HepG2 (cell line): Measurements from ENCODE around the gene SFI1. TPM values are rescaled to one million over a fixed set of nuclear protein-coding genes. Genes with fewer than 3 reads are reported as not detected.
A peak's percentile ranks its signal among the peaks of the same experiment; 100 is the strongest.

Experiments used
- ATAC-seq: fragments of 200-7000 bp; cut with Tn5 transposase; 3 replicates; pipeline ENCODE4 v1.9.1; 2020; ENCODE audit warnings: mild to moderate bottlenecking, moderate library complexity
- BruUV-seq: library from RNA; stranded (reverse); fragments of 400-500 nt; replicated peaks from 2 replicates; lab custom pipeline; 2021; lab: Mats Ljungman, UMichigan
- CTCF ChIA-PET: fragments of 300-600 bp; formaldehyde crosslinking; extraction: SDS; loops from one replicate; lab custom pipeline; 2021; ENCODE audit warnings: low total read pairs, inconsistent platforms, low intra/inter-chr PET ratio; lab: Yijun Ruan, JAX
- POLR2A ChIA-PET: fragments of 350-600 bp; sonication (Branson Sonifier 250); formaldehyde crosslinking; loops from one replicate; lab custom pipeline; 2020; ENCODE audit warnings: antibody characterized with exemption, inconsistent platforms; lab: Yijun Ruan, JAX
- DNase-seq: peaks from one replicate; pipeline ENCODE4 v3.0.0-alpha.2; 2015; ENCODE audit warnings: low spot score
- FAIRE-seq: peaks from 3 replicates; lab custom pipeline; 2011; peaks lifted over from hg19 to GRCh38; lab: Jason Lieb, UNC
- H2AFZ ChIP-seq: one replicate; pipeline ENCODE4 v1.6.1; 2011; ENCODE audit warnings: low read length, inconsistent platforms
- H3K27ac ChIP-seq: fragments of 300-600 bp; 3 replicates; pipeline ENCODE4 v1.8.0; 2011; ENCODE audit warnings: mixed run types, mild to moderate bottlenecking, mixed read lengths, low read length, inconsistent platforms; ENCODE audit not compliant: insufficient read depth; ENCODE audit errors: extremely low read length
- H3K27me3 ChIP-seq, 2 experiments: fragments of 200-600 bp in 1 of 2; 2 replicates in 1 of 2; 3 replicates in 1 of 2; pipeline versions ENCODE4 v1.6.0 to v1.8.0; 2011; ENCODE audit warnings: low read length in 2 of 2, mild to moderate bottlenecking in 2 of 2, moderate library complexity in 2 of 2, inconsistent platforms in 1 of 2; ENCODE audit not compliant: insufficient read depth in 2 of 2, control insufficient read depth in 1 of 2
- H3K36me3 ChIP-seq, 2 experiments: fragments of 200-600 bp in 1 of 2; replicated peaks in 1 of 2; 2 replicates in 1 of 2; 3 replicates in 1 of 2; pipeline versions ENCODE4 v1.5.1 to v1.8.0; 2011; ENCODE audit warnings: low read length in 2 of 2, inconsistent platforms in 1 of 2; ENCODE audit not compliant: insufficient read depth in 2 of 2, control insufficient read depth in 1 of 2
- H3K4me1 ChIP-seq: 2 replicates; pipeline ENCODE4 v1.5.1; 2012; ENCODE audit warnings: low read length, inconsistent platforms; ENCODE audit not compliant: insufficient read depth
- H3K4me2 ChIP-seq: 2 replicates; pipeline ENCODE4 v1.6.0; 2011; ENCODE audit warnings: low read depth, low read length, inconsistent platforms
- H3K4me3 ChIP-seq, 3 experiments: fragments of 200-600 bp in 1 of 3; sonication (generic), shearing (Covaris generic) in 1 of 3; replicated peaks in 1 of 3; 2 replicates each; pipeline ENCODE4 v1.5.1; 2011 to 2016; ENCODE audit warnings: low read length in 3 of 3, inconsistent platforms in 2 of 3, low read depth in 2 of 3, mild to moderate bottlenecking in 2 of 3, control low read depth in 1 of 3, mixed read lengths in 1 of 3; ENCODE audit not compliant: insufficient read depth in 1 of 3
- H3K79me2 ChIP-seq: one replicate; pipeline ENCODE4 v1.6.1; 2011; ENCODE audit warnings: low read length, inconsistent platforms; ENCODE audit not compliant: insufficient read depth
- H3K9ac ChIP-seq: 2 replicates; pipeline ENCODE4 v1.6.0; 2011; ENCODE audit warnings: mild to moderate bottlenecking, low read depth, low read length, inconsistent platforms; ENCODE audit not compliant: insufficient read depth
- H3K9me3 ChIP-seq: 2 replicates; pipeline ENCODE4 v1.5.1; 2012; ENCODE audit warnings: mild to moderate bottlenecking, low read length
- H4K20me1 ChIP-seq: 2 replicates; pipeline ENCODE4 v1.6.0; 2011; ENCODE audit warnings: inconsistent platforms, mild to moderate bottlenecking, low read length, moderate library complexity; ENCODE audit not compliant: insufficient read depth
- CC2D1A ChIP-seq: sonication (generic); formaldehyde crosslinking; IDR thresholded peaks from 2 replicates; pipeline ENCODE4 v1.8.1; 2023; ENCODE audit warnings: mild to moderate bottlenecking, missing genetic modification reagents
- CREM ChIP-seq, 2 experiments: sonication (generic) in 1 of 2; formaldehyde crosslinking in 1 of 2; IDR thresholded peaks; 2 replicates each; pipeline versions ENCODE4 v1.4.0 to v1.6.1; 2016 to 2020; ENCODE audit warnings: antibody characterized with exemption in 1 of 2, mild to moderate bottlenecking in 1 of 2, missing genetic modification reagents in 1 of 2
- FIP1L1 ChIP-seq: fragments of 200-400 bp; formaldehyde crosslinking; IDR thresholded peaks from 2 replicates; pipeline ENCODE4 v1.6.1; 2018; ENCODE audit warnings: low read depth, mild to moderate bottlenecking, low read length, moderate library complexity, borderline replicate concordance; ENCODE audit not compliant: insufficient read depth
- FOXK2 ChIP-seq: fragments of 450-650 bp; IDR thresholded peaks from 2 replicates; pipeline ENCODE4 v1.6.1; 2016
- KDM5A ChIP-seq: fragments of 200-600 bp; sonication (generic); IDR thresholded peaks from 2 replicates; pipeline ENCODE4 v1.7.0; 2018; ENCODE audit warnings: antibody characterized with exemption, mild to moderate bottlenecking, low read length, borderline replicate concordance
- NFATC3 ChIP-seq: sonication (generic); formaldehyde crosslinking; IDR thresholded peaks from 2 replicates; pipeline ENCODE4 v1.5.1; 2020; ENCODE audit warnings: mild to moderate bottlenecking, missing genetic modification reagents
- PRPF4 ChIP-seq: fragments of 200-400 bp; formaldehyde crosslinking; IDR thresholded peaks from 2 replicates; pipeline ENCODE4 v1.6.1; 2016; ENCODE audit warnings: low read length, low read depth; ENCODE audit not compliant: poor library complexity, severe bottlenecking
- RFX5 ChIP-seq: IDR thresholded peaks from 2 replicates; pipeline ENCODE4 v1.6.1; 2011; ENCODE audit warnings: low read depth, low read length, improper control_type of control experiment
- SP2 ChIP-seq: sonication (generic); formaldehyde crosslinking; IDR thresholded peaks from 2 replicates; pipeline ENCODE4 v1.5.1; 2020; ENCODE audit warnings: mild to moderate bottlenecking, missing genetic modification reagents
- TCF12 ChIP-seq, 2 experiments: fragments of 450-650 bp in 1 of 2; sonication (generic) in 1 of 2; formaldehyde crosslinking in 1 of 2; IDR thresholded peaks; 2 replicates each; pipeline versions ENCODE4 v1.6.1 to v1.8.0; 2017 to 2022; ENCODE audit warnings: antibody characterized with exemption in 1 of 2, mild to moderate bottlenecking in 1 of 2, missing genetic modification reagents in 1 of 2, moderate library complexity in 1 of 2
- ZBTB21 ChIP-seq: sonication (generic); formaldehyde crosslinking; IDR thresholded peaks from 2 replicates; pipeline ENCODE4 v1.4.0; 2020; ENCODE audit warnings: missing genetic modification reagents
- ZNF589 ChIP-seq: sonication (generic); formaldehyde crosslinking; conservative IDR thresholded peaks from 2 replicates; pipeline ENCODE4 v1.8.0; 2022; ENCODE audit warnings: mild to moderate bottlenecking, moderate library complexity, missing genetic modification reagents
- ZNF674 ChIP-seq: sonication (generic); formaldehyde crosslinking; IDR thresholded peaks from 2 replicates; pipeline ENCODE4 v1.5.0; 2020; ENCODE audit warnings: low read depth, mild to moderate bottlenecking, missing genetic modification reagents
- WGBS: methylation state at CpG from one replicate; pipeline ENCODE4 v1.1.6; 2017; ENCODE audit warnings: low lambda C conversion rate; 5-methylcytosine and 5-hydroxymethylcytosine counted together
- in situ Hi-C: cut with HindIII; loops from 2 replicates; pipeline ENCODE4 v1.10.0; 2017; ENCODE audit warnings: low pct_unique_long_range_greater_than_20kb; ENCODE audit not compliant: extremely low pct_ligation_motif_present
- intact Hi-C: fragments of 100-400 bp; cut with micrococcal nuclease; formaldehyde crosslinking; loops from one replicate; pipeline ENCODE4 v1.10.0; 2022; ENCODE audit not compliant: unreplicated experiment
- polyA plus RNA-seq, 8 experiments: library from polyadenylated mRNA; depleted of rRNA in 3 of 8; stranded (reverse) in 7 of 8; unstranded in 1 of 8; fragments of >200 nt; fragmentation: Illumina TruSeq in 4 of 8; extraction: Trizol in 4 of 8; gene quantifications; 2 replicates each; pipeline versions ENCODE4 v1.2.1 to v1.2.3, GENCODE V29; 2011 to 2016; ENCODE audit warnings: low read depth in 4 of 8, missing spikeins in 1 of 8, mixed read lengths in 1 of 8; ENCODE audit not compliant: insufficient read depth in 1 of 8
- total RNA-seq, 5 experiments: library from RNA; depleted of rRNA; stranded (reverse); fragments of >200 nt; fragmentation: Illumina TruSeq; extraction: Trizol; gene quantifications; 2 replicates each; pipeline ENCODE4 v1.2.3, GENCODE V29; 2016; ENCODE audit warnings: low read depth in 1 of 5
- TF ChIP-seq, protein P1 (sequence below): sonication (generic); formaldehyde crosslinking; IDR thresholded peaks from 2 replicates; pipeline ENCODE4 v1.4.0; 2020; ENCODE audit warnings: mild to moderate bottlenecking, missing genetic modification reagents
- TF ChIP-seq, protein P2 (sequence below): sonication (generic); formaldehyde crosslinking; IDR thresholded peaks from 2 replicates; pipeline ENCODE4 v1.5.0; 2020; ENCODE audit warnings: missing genetic modification reagents
- TF ChIP-seq, protein P3 (sequence below): IDR thresholded peaks from 2 replicates; pipeline ENCODE4 v1.6.1; 2016; ENCODE audit warnings: control low read depth
- TF ChIP-seq, protein P4 (sequence below): sonication (generic); formaldehyde crosslinking; IDR thresholded peaks from 2 replicates; pipeline ENCODE4 v1.4.0; 2020; ENCODE audit warnings: missing genetic modification reagents
- TF ChIP-seq, protein P5 (sequence below): sonication (generic); formaldehyde crosslinking; IDR thresholded peaks from 2 replicates; pipeline ENCODE4 v1.5.0; 2020; ENCODE audit warnings: mild to moderate bottlenecking, low read depth, missing genetic modification reagents, borderline replicate concordance

SFI1 gene
- total and polyA plus RNA-seq, 2 of the 13 experiments (the other 11 are each of a cell fraction or from before 2014, with no cell fraction given), result 20.5 to 40.1 TPM

DNA sequence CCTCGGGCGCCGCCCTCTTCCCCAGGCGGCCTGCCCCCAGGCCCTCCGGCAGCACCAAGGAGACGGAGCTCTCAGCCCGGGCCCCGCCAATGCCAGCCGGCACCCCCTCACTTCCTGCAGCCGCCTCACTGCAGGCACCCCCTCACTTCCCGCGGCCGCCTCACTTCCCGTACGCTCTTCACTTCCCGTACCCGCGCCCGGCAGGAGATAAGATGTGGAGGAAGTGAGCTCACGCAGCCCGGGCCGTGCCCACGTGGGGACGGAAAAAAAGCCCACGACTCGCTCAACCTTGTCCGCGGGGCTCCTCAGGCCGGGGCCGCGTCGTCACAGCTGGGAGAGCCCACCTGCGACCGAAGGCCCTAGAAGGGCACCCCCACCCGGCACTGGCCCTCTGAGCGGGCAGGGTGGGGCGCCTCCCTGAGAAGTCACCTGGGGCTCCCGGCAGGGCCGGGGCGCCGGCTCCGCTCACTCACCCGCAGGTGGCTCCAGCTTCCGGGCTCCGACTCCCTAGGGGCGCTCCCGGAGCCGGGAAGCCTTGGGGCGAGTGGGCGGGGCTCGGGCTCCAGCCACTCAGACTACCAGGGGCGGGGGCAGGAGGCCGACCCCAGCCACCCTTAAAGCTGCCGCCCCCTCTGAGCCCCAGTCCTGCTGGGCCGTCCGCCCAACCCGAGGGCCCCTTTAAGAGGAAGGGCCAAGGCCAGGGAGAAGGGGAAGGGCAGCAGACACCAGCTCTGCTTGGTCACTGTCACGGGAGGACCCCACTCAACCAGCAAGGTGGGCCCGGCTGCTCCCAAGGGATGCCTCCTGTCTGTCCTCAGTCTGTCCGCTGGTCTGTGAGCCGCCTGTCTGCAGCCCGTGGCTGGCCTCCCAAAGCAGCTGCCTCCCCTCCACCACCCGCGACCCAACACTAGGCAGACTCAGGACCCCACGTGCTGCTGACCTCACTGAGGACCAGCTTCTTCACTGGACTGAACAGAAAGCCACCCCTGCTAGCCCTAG, 134.3 kb downstream of the SFI1 start:
- TSS peak; percentile 48 for BruUV-seq
- intact Hi-C loops, result loop anchor here (1.0 kb wide), 1 partner anchor 63 kb away; no protein-coding TSS in a partner anchor
- peak overlapping the region; percentile 77 for H3K9ac ChIP-seq
- H3K27ac ChIP-seq, result peak overlapping the region; percentile 72
- ATAC-seq (peak; percentile 80), DNase-seq (peak; percentile 75), FAIRE-seq (no peak)
- H3K4me3 ChIP-seq, result peak overlapping the region; percentile 66 to 86 (median 77)
- no peak overlapping the region for H2AFZ ChIP-seq
- peaks cover 72% of the 10 kb centered on the region for H3K4me1 ChIP-seq
- peaks cover 9 to 20% of the 10 kb centered on the region in 2 experiments for H3K36me3 ChIP-seq
- H4K20me1 ChIP-seq, result peaks cover 53% of the 10 kb centered on the region
- CTCF ChIA-PET, result interaction anchor here (1.7 kb wide), 2 partner anchors 69 to 74 kb away, joined by 6 read pairs; no protein-coding TSS in a partner anchor
- peaks cover 66% of the 10 kb centered on the region for H3K79me2 ChIP-seq
- in situ Hi-C loops, result no loop called here
- WGBS, result 20% methylated on average over 5 of the region's 65 CpGs
- POLR2A ChIA-PET, result interaction anchor here (0.8 to 2.6 kb wide), 16 partner anchors 9 to 183 kb away, joined by 3 to 28 read pairs (median 4); partner anchors contain the start of genes DEPDC5 and PISD
- H3K27me3 ChIP-seq, result no peaks in the 10 kb centered on the region
- peak overlapping the region; percentile 96 for H3K4me2 ChIP-seq
- H3K9me3 ChIP-seq, result no peaks in the 10 kb centered on the region
- no peak for TF ChIP-seq ZNF589
- TF ChIP-seq PRPF4, result no peak
- TF ChIP-seq FOXK2, result no peak
- TF ChIP-seq, protein P1, sequence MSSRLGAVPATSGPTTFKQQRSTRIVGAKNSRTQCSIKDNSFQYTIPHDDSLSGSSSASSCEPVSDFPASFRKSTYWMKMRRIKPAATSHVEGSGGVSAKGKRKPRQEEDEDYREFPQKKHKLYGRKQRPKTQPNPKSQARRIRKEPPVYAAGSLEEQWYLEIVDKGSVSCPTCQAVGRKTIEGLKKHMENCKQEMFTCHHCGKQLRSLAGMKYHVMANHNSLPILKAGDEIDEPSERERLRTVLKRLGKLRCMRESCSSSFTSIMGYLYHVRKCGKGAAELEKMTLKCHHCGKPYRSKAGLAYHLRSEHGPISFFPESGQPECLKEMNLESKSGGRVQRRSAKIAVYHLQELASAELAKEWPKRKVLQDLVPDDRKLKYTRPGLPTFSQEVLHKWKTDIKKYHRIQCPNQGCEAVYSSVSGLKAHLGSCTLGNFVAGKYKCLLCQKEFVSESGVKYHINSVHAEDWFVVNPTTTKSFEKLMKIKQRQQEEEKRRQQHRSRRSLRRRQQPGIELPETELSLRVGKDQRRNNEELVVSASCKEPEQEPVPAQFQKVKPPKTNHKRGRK (CRISPR knock-in tag), result no peak
- no peak for TF ChIP-seq ZNF674 (CRISPR knock-in tag)
- no peak; the same call in 1 of the 2 replicates for TF ChIP-seq SP2 (CRISPR knock-in tag)
- no peak for TF ChIP-seq FIP1L1
- TF ChIP-seq, protein P2, sequence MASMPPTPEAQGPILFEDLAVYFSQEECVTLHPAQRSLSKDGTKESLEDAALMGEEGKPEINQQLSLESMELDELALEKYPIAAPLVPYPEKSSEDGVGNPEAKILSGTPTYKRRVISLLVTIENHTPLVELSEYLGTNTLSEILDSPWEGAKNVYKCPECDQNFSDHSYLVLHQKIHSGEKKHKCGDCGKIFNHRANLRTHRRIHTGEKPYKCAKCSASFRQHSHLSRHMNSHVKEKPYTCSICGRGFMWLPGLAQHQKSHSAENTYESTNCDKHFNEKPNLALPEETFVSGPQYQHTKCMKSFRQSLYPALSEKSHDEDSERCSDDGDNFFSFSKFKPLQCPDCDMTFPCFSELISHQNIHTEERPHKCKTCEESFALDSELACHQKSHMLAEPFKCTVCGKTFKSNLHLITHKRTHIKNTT, result no peak
- TF ChIP-seq, protein P3, sequence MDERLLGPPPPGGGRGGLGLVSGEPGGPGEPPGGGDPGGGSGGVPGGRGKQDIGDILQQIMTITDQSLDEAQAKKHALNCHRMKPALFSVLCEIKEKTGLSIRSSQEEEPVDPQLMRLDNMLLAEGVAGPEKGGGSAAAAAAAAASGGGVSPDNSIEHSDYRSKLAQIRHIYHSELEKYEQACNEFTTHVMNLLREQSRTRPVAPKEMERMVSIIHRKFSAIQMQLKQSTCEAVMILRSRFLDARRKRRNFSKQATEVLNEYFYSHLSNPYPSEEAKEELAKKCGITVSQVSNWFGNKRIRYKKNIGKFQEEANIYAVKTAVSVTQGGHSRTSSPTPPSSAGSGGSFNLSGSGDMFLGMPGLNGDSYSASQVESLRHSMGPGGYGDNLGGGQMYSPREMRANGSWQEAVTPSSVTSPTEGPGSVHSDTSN (CRISPR knock-in tag), result no peak
- no peak for TF ChIP-seq TCF12 (IDR thresholded peaks at IDR 0.05)
- no peak for TF ChIP-seq TCF12 (CRISPR knock-in tag; IDR thresholded peaks at IDR 0.05)
- TF ChIP-seq CC2D1A (CRISPR knock-in tag), result no peak
- no peak for TF ChIP-seq NFATC3 (CRISPR knock-in tag)
- TF ChIP-seq, protein P4, sequence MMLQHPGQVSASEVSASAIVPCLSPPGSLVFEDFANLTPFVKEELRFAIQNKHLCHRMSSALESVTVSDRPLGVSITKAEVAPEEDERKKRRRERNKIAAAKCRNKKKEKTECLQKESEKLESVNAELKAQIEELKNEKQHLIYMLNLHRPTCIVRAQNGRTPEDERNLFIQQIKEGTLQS (CRISPR knock-in tag), result no peak
- no peak for TF ChIP-seq CREM (IDR thresholded peaks at IDR 0.05)
- no peak for TF ChIP-seq CREM (CRISPR knock-in tag; IDR thresholded peaks at IDR 0.05)
- TF ChIP-seq, protein P5, sequence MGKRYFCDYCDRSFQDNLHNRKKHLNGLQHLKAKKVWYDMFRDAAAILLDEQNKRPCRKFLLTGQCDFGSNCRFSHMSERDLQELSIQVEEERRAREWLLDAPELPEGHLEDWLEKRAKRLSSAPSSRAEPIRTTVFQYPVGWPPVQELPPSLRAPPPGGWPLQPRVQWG (CRISPR knock-in tag), result no peak
- peak; percentile 39; the same call in 1 of the 2 replicates for TF ChIP-seq KDM5A
- no peak for TF ChIP-seq RFX5
- no peak for TF ChIP-seq ZBTB21 (CRISPR knock-in tag)
